ENCODE results near the gene ADGRV1. TPM values are rescaled to one million over a fixed set of nuclear protein-coding genes. Genes with fewer than 3 reads are reported as not detected.

The ADGRV1 gene
- total and polyA plus RNA-seq, 3 donors from 2014 or later, result 10.8 to 18.0 (median 12.6) TPM

- 48 to 53% methylated on average over 4 of the region's 4 CpGs for WGBS, 2 donors
- intact Hi-C loops (cut with DNase I; ENCODE audit: low total_unique reads), result no loop called here
- no peak for DNase-seq
- H3K27me3 ChIP-seq, result no peaks in the 10 kb centered on the region
- no peak overlapping the region for H3K4me3 ChIP-seq
- no peak overlapping the region for H3K27ac ChIP-seq
- TF ChIP-seq POLR2A (IDR thresholded peaks at IDR 0.05) (no peak), CTCF (IDR thresholded peaks at IDR 0.05) (no peak)
- H3K36me3 ChIP-seq (ENCODE audit: low read depth, missing control alignments), result no peaks in the 10 kb centered on the region
- peaks cover 3% of the 10 kb centered on the region for H3K4me1 ChIP-seq
- no peaks in the 10 kb centered on the region for H3K9me3 ChIP-seq
Measured at GRCh38 chr5:91182763-91183162, 624.2 kb downstream of the ADGRV1 start.

- WGBS, 2 donors, result 78 to 82% methylated on average over 4 of the region's 4 CpGs
- H3K4me1 ChIP-seq, result no peaks in the 10 kb centered on the region
- no peak overlapping the region for H3K4me3 ChIP-seq
- H3K27me3 ChIP-seq, result no peaks in the 10 kb centered on the region
- H3K27ac ChIP-seq, result no peak overlapping the region
- TF ChIP-seq POLR2A (IDR thresholded peaks at IDR 0.05) (no peak), CTCF (IDR thresholded peaks at IDR 0.05) (no peak)
- no peaks in the 10 kb centered on the region for H3K36me3 ChIP-seq (ENCODE audit: low read depth, missing control alignments)
- intact Hi-C loops (cut with DNase I; ENCODE audit: low total_unique reads), result no loop called here
- H3K9me3 ChIP-seq, result no peaks in the 10 kb centered on the region
- DNase-seq, result no peak
Measured at GRCh38 chr5:91183743-91184142, 625.1 kb downstream of the ADGRV1 start.

GRCh38 chr5:91186101-91186500 is 627.5 kb downstream of the ADGRV1 start:
- DNase-seq, result no peak
- no peaks in the 10 kb centered on the region for H3K36me3 ChIP-seq (ENCODE audit: low read depth, missing control alignments)
- 89% methylated on average over 5 of the region's 5 CpGs for WGBS, 2 donors

GRCh38 chr5:91187032-91187431 is 628.4 kb downstream of the ADGRV1 start:
- intact Hi-C loops (cut with DNase I; ENCODE audit: low total_unique reads), result no loop called here
- TF ChIP-seq POLR2A (IDR thresholded peaks at IDR 0.05) (no peak), CTCF (IDR thresholded peaks at IDR 0.05) (no peak)
- no peaks in the 10 kb centered on the region for H3K9me3 ChIP-seq
- DNase-seq, result no peak
- H3K27ac ChIP-seq, result no peak overlapping the region
- H3K36me3 ChIP-seq (ENCODE audit: low read depth, missing control alignments), result no peaks in the 10 kb centered on the region
- H3K4me1 ChIP-seq, result no peaks in the 10 kb centered on the region
- H3K27me3 ChIP-seq, result no peaks in the 10 kb centered on the region
- H3K4me3 ChIP-seq, result no peak overlapping the region
- 86 to 89% methylated on average over 3 of the region's 3 CpGs for WGBS, 2 donors

More at GRCh38 chr5:91186101-91186500, 627.5 kb downstream of the ADGRV1 start:
- H3K27ac ChIP-seq, result no peak overlapping the region
- no peaks in the 10 kb centered on the region for H3K9me3 ChIP-seq
- TF ChIP-seq CTCF (IDR thresholded peaks at IDR 0.05) (no peak), POLR2A (IDR thresholded peaks at IDR 0.05) (no peak)
- intact Hi-C loops (cut with DNase I; ENCODE audit: low total_unique reads), result no loop called here
- no peaks in the 10 kb centered on the region for H3K4me1 ChIP-seq
- no peak overlapping the region for H3K4me3 ChIP-seq
- H3K27me3 ChIP-seq, result no peaks in the 10 kb centered on the region

GRCh38 chr5:91188755-91189154 is 630.2 kb downstream of the ADGRV1 start:
- TF ChIP-seq CTCF (IDR thresholded peaks at IDR 0.05) (no peak), POLR2A (IDR thresholded peaks at IDR 0.05) (no peak)
- WGBS, 2 donors, result 87 to 88% methylated on average over 1 of the region's 1 CpG

More at GRCh38 chr5:91188755-91189154, 630.2 kb downstream of the ADGRV1 start:
- Histone ChIP-seq H3K4me1 (no peaks in the 10 kb centered on the region), H3K36me3 (ENCODE audit: low read depth, missing control alignments) (no peaks in the 10 kb centered on the region), H3K27me3 (no peaks in the 10 kb centered on the region), H3K9me3 (no peaks in the 10 kb centered on the region), H3K27ac (no peak overlapping the region), H3K4me3 (no peak overlapping the region)
- no peak for DNase-seq
- intact Hi-C loops (cut with DNase I; ENCODE audit: low total_unique reads), result no loop called here
